ENCODE data around the gene C5orf47. TPM values are rescaled to one million over a fixed set of nuclear protein-coding genes. Genes with fewer than 3 reads are reported as not detected.
"Not testable (repeated sequence)": the region's sequence is repeated elsewhere in the genome, so short reads cannot be mapped to it uniquely, and the experiment has no call there.

C5orf47 gene
- total RNA-seq, 2 donors from 2014 or later: not detected

- Mint-ChIP-seq H3K27ac (no peak overlapping the region), H3K27me3 (ENCODE audit: low read depth) (peaks cover 20% of the 10 kb centered on the region), H3K9me3 (no peaks in the 10 kb centered on the region), H3K4me3 (peak overlapping the region; percentile 82 to 86), H3K36me3 (ENCODE audit: insufficient read depth in 2 of 2) (no peaks in the 10 kb centered on the region), H3K4me1 (ENCODE audit: low read depth) (peaks cover 12% of the 10 kb centered on the region)
- ATAC-seq (replicated peaks in 1 of 2) (peak; percentile 35 to 36), DNase-seq (no peak)
Observed at GRCh38 chr5:173973616-173973969, 15.4 kb upstream of the C5orf47 start.

DNA sequence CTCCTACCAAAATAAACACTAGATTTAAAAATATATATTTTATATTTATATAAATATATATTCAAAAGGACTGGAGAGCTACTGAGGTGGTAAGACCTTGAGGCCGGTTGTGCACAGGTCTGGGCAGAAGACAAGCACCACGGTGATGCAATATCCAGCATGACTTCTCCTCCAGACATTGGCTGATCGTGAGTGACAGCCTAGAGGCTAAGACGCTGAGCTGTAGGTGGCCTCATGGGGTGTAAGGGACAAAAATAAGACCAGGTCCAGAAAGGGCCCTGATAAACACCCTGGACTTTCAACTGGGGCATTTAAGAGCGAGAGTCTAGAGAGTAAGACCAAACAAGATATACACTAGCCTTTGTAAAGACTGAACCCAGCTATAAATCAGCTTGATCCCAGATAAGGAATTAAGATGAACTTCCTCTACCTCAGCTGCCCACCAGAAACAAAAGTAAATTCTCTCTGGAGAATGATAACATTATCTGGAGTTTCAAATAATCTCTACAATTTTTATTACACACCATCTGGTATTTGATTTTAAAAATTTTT is 14.2 kb upstream of the C5orf47 start:
- no peak for DNase-seq
- Mint-ChIP-seq H3K9me3 (no peaks in the 10 kb centered on the region), H3K4me1 (ENCODE audit: low read depth) (peaks cover 12% of the 10 kb centered on the region), H3K36me3 (ENCODE audit: insufficient read depth in 2 of 2) (no peaks in the 10 kb centered on the region), H3K4me3 (no peak overlapping the region), H3K27ac (no peak overlapping the region), H3K27me3 (ENCODE audit: low read depth) (peaks cover 24% of the 10 kb centered on the region)
- no peak for ATAC-seq (replicated peaks in 1 of 2)

DNA sequence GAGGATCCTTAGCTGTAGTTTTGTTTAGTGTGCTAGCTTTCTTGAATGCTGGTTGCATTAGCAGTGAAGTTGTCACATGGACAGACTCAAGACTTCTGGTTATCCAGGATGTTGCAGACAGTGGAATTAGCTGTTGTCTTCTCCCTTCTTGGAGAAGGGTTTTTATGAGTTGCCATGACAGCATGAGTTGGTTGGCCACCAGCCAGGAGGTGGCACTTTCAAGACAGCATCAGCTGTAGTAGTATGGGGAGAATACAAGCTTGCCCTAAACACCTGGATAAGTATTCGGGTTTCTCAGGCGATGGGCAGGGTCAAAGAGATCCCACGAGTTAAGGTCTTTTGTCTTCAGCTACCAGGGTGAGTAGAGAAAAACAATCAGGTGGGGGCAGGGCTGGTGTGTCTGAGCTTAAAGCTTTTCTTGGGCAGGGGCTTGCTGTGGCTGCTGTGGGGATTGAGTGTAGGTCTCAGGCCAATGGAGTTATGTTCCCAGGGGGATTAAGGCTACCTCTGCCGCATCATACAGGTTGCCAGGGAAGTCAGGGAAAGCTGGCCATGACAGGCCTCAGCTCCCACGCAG is 7.7 kb upstream of the C5orf47 start:
- H3K9me3 Mint-ChIP-seq: peaks cover 3 to 4% of the 10 kb centered on the region in 2 donors
- ATAC-seq (replicated peaks in 1 of 2): no peak
- no peak overlapping the region for H3K4me3 Mint-ChIP-seq
- H3K4me1 Mint-ChIP-seq (ENCODE audit: low read depth): no peaks in the 10 kb centered on the region
- H3K27me3 Mint-ChIP-seq (ENCODE audit: low read depth): peaks cover 67% of the 10 kb centered on the region
- no peak for DNase-seq
- H3K36me3 Mint-ChIP-seq (ENCODE audit: insufficient read depth in 2 of 2): no peaks in the 10 kb centered on the region
- H3K27ac Mint-ChIP-seq: no peak overlapping the region

- Mint-ChIP-seq H3K27me3 (ENCODE audit: low read depth) (peaks cover 50% of the 10 kb centered on the region), H3K4me3 (no peak overlapping the region), H3K9me3 (peaks cover 3 to 4% of the 10 kb centered on the region in 2 donors), H3K36me3 (ENCODE audit: insufficient read depth in 2 of 2) (no peaks in the 10 kb centered on the region), H3K27ac (no peak overlapping the region), H3K4me1 (ENCODE audit: low read depth) (no peaks in the 10 kb centered on the region)
- ATAC-seq (replicated peaks in 1 of 2): no peak
- no peak for DNase-seq
Observed at GRCh38 chr5:173984218-173984617, 4.8 kb upstream of the C5orf47 start.

DNA sequence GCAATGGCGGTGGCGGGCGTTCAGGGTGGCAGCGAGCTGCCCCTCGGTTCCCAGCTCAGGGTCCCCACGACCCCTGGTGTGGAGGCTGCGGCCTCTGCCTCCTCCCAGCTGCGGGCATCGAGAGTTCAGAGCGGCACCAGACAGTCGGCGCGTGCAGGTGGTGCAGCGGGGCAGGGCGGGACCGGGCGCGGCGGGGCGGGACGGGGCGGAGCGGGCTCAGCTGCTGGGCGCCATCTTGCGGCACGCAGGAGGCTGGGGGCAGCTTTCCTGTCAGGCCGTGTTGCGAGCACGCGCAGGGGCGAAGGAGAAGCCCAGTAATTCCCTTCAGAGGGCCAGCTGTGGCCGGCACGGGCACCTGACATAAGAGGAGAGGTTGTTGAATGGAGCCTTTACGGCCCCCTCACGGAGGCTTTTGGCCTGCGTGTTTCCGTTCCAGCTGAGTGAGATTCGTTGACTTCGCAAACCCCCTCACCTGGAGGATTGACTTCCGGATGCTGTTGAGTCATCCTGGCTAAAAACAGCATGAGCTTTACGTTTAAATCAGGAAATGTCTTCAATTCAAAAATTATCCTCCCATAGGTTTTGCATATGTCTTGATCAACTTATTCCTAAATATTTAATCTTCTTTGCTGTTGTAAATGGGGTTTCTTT is 587 bp downstream of the C5orf47 start:
- Mint-ChIP-seq H3K36me3 (ENCODE audit: insufficient read depth in 2 of 2) (no peaks in the 10 kb centered on the region), H3K27ac (no peak overlapping the region), H3K27me3 (ENCODE audit: low read depth) (peaks cover 11% of the 10 kb centered on the region), H3K4me1 (ENCODE audit: low read depth) (no peaks in the 10 kb centered on the region), H3K4me3 (no peak overlapping the region), H3K9me3 (no peaks in the 10 kb centered on the region)
- DNase-seq (no peak), ATAC-seq (replicated peaks in 1 of 2) (no peak)

GRCh38 chr5:173997331-173997730 is 8.4 kb downstream of the C5orf47 start:
- Mint-ChIP-seq H3K27ac (no peak overlapping the region), H3K4me3 (no peak overlapping the region), H3K9me3 (no peaks in the 10 kb centered on the region), H3K36me3 (ENCODE audit: insufficient read depth in 2 of 2) (no peaks in the 10 kb centered on the region), H3K27me3 (ENCODE audit: low read depth) (peaks cover 35% of the 10 kb centered on the region), H3K4me1 (ENCODE audit: low read depth) (no peaks in the 10 kb centered on the region)
- no peak for ATAC-seq (replicated peaks in 1 of 2)
- no peak for DNase-seq

DNA sequence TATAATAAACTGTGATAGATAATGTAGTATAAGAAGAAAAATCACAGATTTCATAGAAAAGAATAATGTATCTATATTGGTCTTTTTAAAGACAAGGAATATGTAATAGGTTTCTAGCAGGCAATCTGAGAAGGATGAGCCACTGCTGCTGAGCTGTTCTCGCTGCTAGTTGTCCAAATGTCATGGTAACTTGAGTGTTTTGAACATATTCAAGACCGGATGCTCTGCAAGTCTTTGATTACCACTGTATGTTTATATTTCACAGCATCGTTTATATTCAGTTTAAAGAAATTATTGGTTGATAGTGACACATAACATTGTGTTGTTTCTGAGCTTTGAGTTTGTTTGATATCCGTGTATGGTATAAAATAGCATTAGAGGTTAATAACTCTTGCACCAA is 9.6 kb downstream of the C5orf47 start:
- Mint-ChIP-seq H3K9me3 (no peaks in the 10 kb centered on the region), H3K4me3 (no peak overlapping the region), H3K27ac (no peak overlapping the region), H3K27me3 (ENCODE audit: low read depth) (peaks cover 35% of the 10 kb centered on the region), H3K4me1 (ENCODE audit: low read depth) (no peaks in the 10 kb centered on the region), H3K36me3 (ENCODE audit: insufficient read depth in 2 of 2) (no peaks in the 10 kb centered on the region)
- no peak for ATAC-seq (replicated peaks in 1 of 2)
- DNase-seq: no peak

- H3K9me3 Mint-ChIP-seq: no peaks in the 10 kb centered on the region
- H3K27me3 Mint-ChIP-seq (ENCODE audit: low read depth): peaks cover 35% of the 10 kb centered on the region
- no peaks in the 10 kb centered on the region for H3K36me3 Mint-ChIP-seq (ENCODE audit: insufficient read depth in 2 of 2)
- ATAC-seq (replicated peaks in 1 of 2) (no peak), DNase-seq (no peak)
- no peaks in the 10 kb centered on the region for H3K4me1 Mint-ChIP-seq (ENCODE audit: low read depth)
- H3K4me3 Mint-ChIP-seq: no peak overlapping the region
- no peak overlapping the region for H3K27ac Mint-ChIP-seq
Observed at GRCh38 chr5:174000076-174000475, 11.1 kb downstream of the C5orf47 start.

- H3K9me3 Mint-ChIP-seq: no peaks in the 10 kb centered on the region
- H3K4me3 Mint-ChIP-seq: no peak overlapping the region
- no peaks in the 10 kb centered on the region for H3K36me3 Mint-ChIP-seq (ENCODE audit: insufficient read depth in 2 of 2)
- ATAC-seq (replicated peaks in 1 of 2) (peak; percentile 64 to 98), DNase-seq (peak in 1 of 2 donors; percentile 8)
- no peaks in the 10 kb centered on the region for H3K4me1 Mint-ChIP-seq (ENCODE audit: low read depth)
- H3K27me3 Mint-ChIP-seq (ENCODE audit: low read depth): peaks cover 22% of the 10 kb centered on the region
- no peak overlapping the region for H3K27ac Mint-ChIP-seq
Observed at GRCh38 chr5:174003795-174004194, 14.8 kb downstream of the C5orf47 start.

GRCh38 chr5:174008922-174009321 is 20.0 kb downstream of the C5orf47 start:
- H3K27ac Mint-ChIP-seq: no peak overlapping the region
- no peaks in the 10 kb centered on the region for H3K4me1 Mint-ChIP-seq (ENCODE audit: low read depth)
- no peak overlapping the region for H3K4me3 Mint-ChIP-seq
- no peaks in the 10 kb centered on the region for H3K36me3 Mint-ChIP-seq (ENCODE audit: insufficient read depth in 2 of 2)
- peaks cover 9% of the 10 kb centered on the region for H3K27me3 Mint-ChIP-seq (ENCODE audit: low read depth)
- H3K9me3 Mint-ChIP-seq: no peaks in the 10 kb centered on the region
- ATAC-seq (replicated peaks in 1 of 2): no peak
- no peak for DNase-seq

DNA sequence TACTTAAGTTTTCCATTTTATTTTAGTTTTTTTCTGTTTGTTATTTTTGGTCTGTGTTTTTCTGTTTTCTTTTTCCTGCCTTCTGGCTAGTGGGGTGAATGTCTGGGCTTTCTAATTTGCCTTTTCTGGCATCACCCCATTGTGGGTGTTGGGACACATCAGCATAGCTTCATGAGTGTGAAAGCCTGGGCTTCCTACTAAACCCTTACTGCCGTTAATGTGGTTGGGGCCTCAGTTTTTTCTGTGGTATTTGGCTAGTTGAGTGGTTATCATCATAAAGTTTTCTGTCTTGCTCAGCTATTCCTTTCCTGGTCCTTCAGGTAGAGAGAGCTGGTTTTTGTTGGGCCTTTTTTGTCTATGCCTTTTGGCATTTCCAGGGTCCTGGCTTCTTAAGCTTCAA is 21.4 kb downstream of the C5orf47 start:
- peaks cover 0 to 1% of the 10 kb centered on the region in 2 donors for H3K9me3 Mint-ChIP-seq
- H3K27me3 Mint-ChIP-seq (ENCODE audit: low read depth): peaks cover 9% of the 10 kb centered on the region
- no peak overlapping the region for H3K27ac Mint-ChIP-seq
- H3K4me3 Mint-ChIP-seq: no peak overlapping the region
- H3K4me1 Mint-ChIP-seq (ENCODE audit: low read depth): no peaks in the 10 kb centered on the region
- ATAC-seq (replicated peaks in 1 of 2) (no peak), DNase-seq (no peak)
- no peaks in the 10 kb centered on the region for H3K36me3 Mint-ChIP-seq (ENCODE audit: insufficient read depth in 2 of 2)

GRCh38 chr5:174011441-174011840 is 22.5 kb downstream of the C5orf47 start:
- ATAC-seq (replicated peaks in 1 of 2) (no peak), DNase-seq (no peak)
- peaks cover 3% of the 10 kb centered on the region for H3K27me3 Mint-ChIP-seq (ENCODE audit: low read depth)
- no peak overlapping the region for H3K4me3 Mint-ChIP-seq
- peaks cover 0 to 1% of the 10 kb centered on the region in 2 donors for H3K9me3 Mint-ChIP-seq
- H3K36me3 Mint-ChIP-seq (ENCODE audit: insufficient read depth in 2 of 2): no peaks in the 10 kb centered on the region
- H3K27ac Mint-ChIP-seq: no peak overlapping the region
- no peaks in the 10 kb centered on the region for H3K4me1 Mint-ChIP-seq (ENCODE audit: low read depth)

DNA sequence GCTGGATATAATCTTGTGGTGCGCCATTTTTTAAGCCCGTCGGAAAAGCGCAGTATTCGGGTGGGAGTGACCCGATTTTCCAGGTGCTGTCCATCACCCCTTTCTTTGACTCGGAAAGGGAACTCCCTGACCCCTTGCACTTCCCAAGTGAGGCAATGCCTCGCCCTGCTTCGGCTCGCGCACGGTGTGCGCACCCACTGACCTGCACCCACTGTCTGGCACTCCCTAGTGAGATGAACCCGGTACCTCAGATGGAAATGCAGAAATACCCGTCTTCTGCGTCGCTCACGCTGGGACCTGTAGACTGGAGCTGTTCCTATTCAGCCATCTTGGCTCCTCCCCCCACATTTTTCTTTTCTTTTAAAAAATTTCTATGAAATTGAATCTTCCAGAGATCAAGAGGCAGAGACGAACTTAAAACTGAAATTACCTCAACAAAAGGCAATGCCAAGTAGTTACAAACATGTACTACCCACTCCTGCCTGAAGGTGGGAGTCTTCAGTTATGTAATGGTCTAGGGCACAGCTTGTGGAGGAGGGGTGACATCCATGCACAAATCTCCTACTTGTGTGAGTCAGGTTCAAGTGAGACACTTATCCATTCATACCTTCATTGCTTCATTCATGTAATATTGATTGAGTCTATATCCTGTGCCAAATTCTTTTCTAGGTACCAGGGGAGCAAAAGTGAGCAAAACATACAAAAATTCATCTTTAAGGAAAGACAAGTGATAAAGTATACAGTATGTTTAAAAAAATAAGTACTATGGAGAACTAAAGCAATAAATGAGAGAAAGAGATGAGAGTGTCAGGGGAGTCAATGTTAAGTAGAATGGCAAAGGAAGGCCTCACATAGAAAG is 31.3 kb downstream of the C5orf47 start:
- not testable (repeated sequence) for H3K27ac Mint-ChIP-seq; H3K36me3 Mint-ChIP-seq (ENCODE audit: insufficient read depth in 2 of 2); H3K9me3 Mint-ChIP-seq; H3K4me3 Mint-ChIP-seq; ATAC-seq (replicated peaks in 1 of 2); H3K4me1 Mint-ChIP-seq (ENCODE audit: low read depth)
- peak; percentile 14 to 22 for DNase-seq
- peaks cover 39% of the 10 kb centered on the region for H3K27me3 Mint-ChIP-seq (ENCODE audit: low read depth)
